Stimulated activated memory B cell treated with anti-CD40 and anti-IgM and Interleukin-4, amounts not matched to agents 10 μg/mL and 1 μg/mL and 100 μg/mL, for 72 hours (primary cell): ENCODE results near the gene LMOD1.
A peak's percentile ranks its signal among the peaks of the same experiment; 100 is the strongest.
"Not testable (repeated sequence)": the region's sequence is repeated elsewhere in the genome, so short reads cannot be mapped to it uniquely, and the experiment has no call there.

Source experiments
- ATAC-seq: fragments of 150-1000 bp; cut with Tn5 transposase; 2 replicates; pipeline ENCODE4 v1.10.0; 2021
- H3K27ac Mint-ChIP-seq: one replicate; pipeline ENCODE4 v1.8.0; 2022; ENCODE audit warnings: mild to moderate bottlenecking, mixed read lengths
- H3K27me3 Mint-ChIP-seq: one replicate; pipeline ENCODE4 v1.8.0; 2022; ENCODE audit warnings: mixed read lengths
- H3K36me3 Mint-ChIP-seq: one replicate; pipeline ENCODE4 v1.8.0; 2022; ENCODE audit warnings: mixed read lengths
- H3K4me1 Mint-ChIP-seq: one replicate; pipeline ENCODE4 v1.8.0; 2022; ENCODE audit warnings: mixed read lengths
- H3K4me3 Mint-ChIP-seq: one replicate; pipeline ENCODE4 v1.8.0; 2022; ENCODE audit warnings: mild to moderate bottlenecking, moderate library complexity, mixed read lengths
- H3K9me3 Mint-ChIP-seq: one replicate; pipeline ENCODE4 v1.8.0; 2022; ENCODE audit warnings: mixed read lengths

Gene LMOD1

GRCh38 chr1:201946224-201946908 lies at the start of gene LMOD1:
LMOD1 (minus strand) TSS chr1:201946548; CDS start chr1:201946340, 208 bp downstream.
- H3K4me3 Mint-ChIP-seq, result peak within 1 kb of the TSS; percentile 76
- ATAC-seq, result peak; percentile 49
- H3K36me3 Mint-ChIP-seq, result no peaks in the 10 kb centered on the region
- peaks cover 15% of the 10 kb centered on the region for H3K4me1 Mint-ChIP-seq
- H3K27ac Mint-ChIP-seq, result peak within 1 kb of the TSS; percentile 54
- peaks cover 36% of the 10 kb centered on the region for H3K27me3 Mint-ChIP-seq
- H3K9me3 Mint-ChIP-seq, result no peaks in the 10 kb centered on the region

GRCh38 chr1:201990427-201990826 lies 44.1 kb upstream of the LMOD1 start:
- H3K4me3 Mint-ChIP-seq, result no peak overlapping the region
- H3K36me3 Mint-ChIP-seq, result peaks cover 51% of the 10 kb centered on the region
- ATAC-seq, result no peak
- H3K27me3 Mint-ChIP-seq, result no peaks in the 10 kb centered on the region
- no peaks in the 10 kb centered on the region for H3K4me1 Mint-ChIP-seq
- no peaks in the 10 kb centered on the region for H3K9me3 Mint-ChIP-seq
- H3K27ac Mint-ChIP-seq, result no peak overlapping the region

DNA sequence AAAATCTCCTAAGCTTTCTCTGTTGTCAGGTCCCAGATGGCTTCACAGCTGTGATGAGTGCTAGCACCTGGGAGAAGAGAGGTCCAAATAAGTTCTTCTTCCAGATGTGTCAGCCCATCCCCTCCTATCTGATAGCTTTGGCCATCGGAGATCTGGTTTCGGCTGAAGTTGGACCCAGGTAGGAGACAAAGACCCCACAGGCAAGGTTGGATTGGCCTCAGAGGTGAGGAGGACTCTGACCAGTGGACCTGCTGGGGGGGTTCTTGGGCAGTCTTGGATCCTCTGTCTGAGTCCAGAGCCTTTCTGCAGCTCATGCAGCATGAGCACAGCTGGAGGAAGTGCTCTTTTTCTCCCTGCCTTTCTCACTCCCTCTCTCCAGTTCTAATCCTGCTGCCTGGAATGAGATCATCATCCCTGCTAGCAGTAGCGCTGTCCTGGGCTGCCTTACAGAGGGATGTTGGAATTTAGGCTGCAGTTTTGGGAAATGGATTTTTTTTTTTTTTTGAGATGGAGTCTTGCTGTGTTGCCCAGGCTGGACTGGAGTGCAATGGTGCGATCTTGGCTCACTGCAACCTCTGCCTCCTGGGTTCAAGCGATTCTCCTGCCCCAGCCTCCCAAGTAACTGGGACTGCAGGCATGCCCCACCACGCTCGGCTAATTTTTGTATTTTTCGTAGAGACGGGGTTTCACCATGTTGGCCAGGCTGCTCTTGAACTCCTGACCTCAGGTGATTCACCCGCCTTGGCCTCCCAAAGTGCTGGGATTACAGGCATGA lies 43.2 kb upstream of the LMOD1 start:
- Mint-ChIP-seq H3K27me3 (no peaks in the 10 kb centered on the region), H3K27ac (no peak overlapping the region), H3K9me3 (no peaks in the 10 kb centered on the region), H3K36me3 (peaks cover 47% of the 10 kb centered on the region), H3K4me3 (no peak overlapping the region), H3K4me1 (peaks cover 3% of the 10 kb centered on the region)
- no peak for ATAC-seq

DNA sequence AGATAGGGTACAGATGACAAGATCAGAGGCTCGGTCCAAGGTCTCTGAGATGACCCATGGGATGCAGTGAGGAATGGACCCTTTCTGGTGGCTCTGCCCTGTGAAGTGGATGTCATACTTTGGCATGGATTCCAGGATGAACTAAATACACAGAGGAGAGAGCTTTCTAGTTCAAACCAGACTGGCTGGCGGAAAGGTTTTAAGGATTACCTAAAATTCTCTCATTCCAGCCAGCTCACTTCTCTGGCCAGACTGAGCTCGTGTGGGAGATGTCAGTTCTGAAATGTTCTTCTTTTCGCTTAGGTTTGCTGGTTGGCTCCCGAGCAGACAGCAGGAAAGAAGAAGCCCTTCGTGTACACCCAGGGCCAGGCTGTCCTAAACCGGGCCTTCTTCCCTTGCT lies 42.3 kb upstream of the LMOD1 start:
- no peaks in the 10 kb centered on the region for H3K9me3 Mint-ChIP-seq

DNA sequence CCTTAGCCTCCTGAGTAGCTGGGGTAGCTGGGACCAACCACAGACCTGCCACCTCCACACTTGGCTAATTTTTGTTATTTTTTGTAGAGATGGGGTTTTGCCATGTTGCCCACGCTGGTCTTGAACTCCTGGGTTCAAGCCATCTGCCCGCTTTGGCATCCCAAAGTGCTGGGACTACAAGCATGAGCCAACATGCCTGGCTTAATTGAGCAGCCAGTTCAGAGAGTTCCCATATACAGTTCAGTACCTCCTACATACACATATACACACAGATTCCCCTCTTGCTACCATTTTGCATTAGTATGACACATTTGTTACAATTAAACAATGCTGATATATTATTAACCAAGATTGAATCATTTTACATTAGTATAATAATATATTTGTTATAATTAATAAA lies 39.0 kb upstream of the LMOD1 start:
- H3K9me3 Mint-ChIP-seq, result no peaks in the 10 kb centered on the region
- H3K27me3 Mint-ChIP-seq, result no peaks in the 10 kb centered on the region
- H3K27ac Mint-ChIP-seq, result no peak overlapping the region
- peaks cover 14% of the 10 kb centered on the region for H3K36me3 Mint-ChIP-seq
- H3K4me1 Mint-ChIP-seq, result peaks cover 24% of the 10 kb centered on the region
- no peak overlapping the region for H3K4me3 Mint-ChIP-seq
- no peak for ATAC-seq

More for the DNA sequence above, 42.3 kb upstream of the LMOD1 start:
- no peak overlapping the region for H3K4me3 Mint-ChIP-seq
- H3K27me3 Mint-ChIP-seq, result no peaks in the 10 kb centered on the region
- H3K4me1 Mint-ChIP-seq, result peaks cover 11% of the 10 kb centered on the region
- peaks cover 37% of the 10 kb centered on the region for H3K36me3 Mint-ChIP-seq
- H3K27ac Mint-ChIP-seq, result no peak overlapping the region
- ATAC-seq, result no peak

- Mint-ChIP-seq H3K4me3 (peak overlapping the region; percentile 15), H3K36me3 (peaks cover 5% of the 10 kb centered on the region), H3K4me1 (peaks cover 24% of the 10 kb centered on the region), H3K27ac (no peak overlapping the region), H3K9me3 (no peaks in the 10 kb centered on the region), H3K27me3 (no peaks in the 10 kb centered on the region)
- no peak for ATAC-seq
Observed at GRCh38 chr1:201984446-201984845, 38.1 kb upstream of the LMOD1 start.

- no peaks in the 10 kb centered on the region for H3K9me3 Mint-ChIP-seq
- ATAC-seq, result no peak
- no peaks in the 10 kb centered on the region for H3K27me3 Mint-ChIP-seq
- H3K4me3 Mint-ChIP-seq, result peak overlapping the region; percentile 92
- peak overlapping the region; percentile 86 for H3K27ac Mint-ChIP-seq
- H3K36me3 Mint-ChIP-seq, result no peaks in the 10 kb centered on the region
- H3K4me1 Mint-ChIP-seq, result peaks cover 24% of the 10 kb centered on the region
Observed at GRCh38 chr1:201983380-201983805, 37.0 kb upstream of the LMOD1 start.

DNA sequence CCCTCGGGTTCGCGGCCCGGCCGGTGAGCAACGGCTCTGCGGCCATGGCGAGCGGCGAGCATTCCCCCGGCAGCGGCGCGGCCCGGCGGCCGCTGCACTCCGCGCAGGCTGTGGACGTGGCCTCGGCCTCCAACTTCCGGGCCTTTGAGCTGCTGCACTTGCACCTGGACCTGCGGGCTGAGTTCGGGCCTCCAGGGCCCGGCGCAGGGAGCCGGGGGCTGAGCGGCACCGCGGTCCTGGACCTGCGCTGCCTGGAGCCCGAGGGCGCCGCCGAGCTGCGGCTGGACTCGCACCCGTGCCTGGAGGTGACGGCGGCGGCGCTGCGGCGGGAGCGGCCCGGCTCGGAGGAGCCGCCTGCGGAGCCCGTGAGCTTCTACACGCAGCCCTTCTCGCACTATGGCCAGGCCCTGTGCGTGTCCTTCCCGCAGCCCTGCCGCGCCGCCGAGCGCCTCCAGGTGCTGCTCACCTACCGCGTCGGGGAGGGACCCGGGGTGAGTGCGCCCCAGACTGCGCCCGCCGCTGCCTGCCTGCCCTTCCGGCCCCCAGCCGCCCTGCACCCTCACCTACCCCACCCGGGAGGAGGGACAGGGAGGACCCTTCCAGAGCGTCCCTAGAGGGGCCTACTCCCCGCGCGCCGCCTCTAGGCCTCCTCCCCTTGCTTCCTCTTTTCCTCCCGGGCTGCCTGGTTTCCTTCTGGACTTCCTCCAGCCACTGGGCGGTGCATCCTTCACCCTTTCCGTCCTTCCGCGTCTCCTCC lies 36.5 kb upstream of the LMOD1 start, which contains the start of gene RNPEP:
Gene RNPEP (plus strand): TSS at position 26 of the 757 bp plus-strand sequence. CDS start 19 bp downstream, at position 45.
- H3K9me3 Mint-ChIP-seq, result no peaks in the 10 kb centered on the region
- H3K27ac Mint-ChIP-seq, result peak within 1 kb of the TSS; percentile 86
- no peaks in the 10 kb centered on the region for H3K36me3 Mint-ChIP-seq
- peak within 1 kb of the TSS; percentile 92 for H3K4me3 Mint-ChIP-seq
- peaks cover 24% of the 10 kb centered on the region for H3K4me1 Mint-ChIP-seq
- peak; percentile 85 for ATAC-seq
- no peaks in the 10 kb centered on the region for H3K27me3 Mint-ChIP-seq

GRCh38 chr1:201982082-201982622 lies 35.8 kb upstream of the LMOD1 start:
- no peaks in the 10 kb centered on the region for H3K36me3 Mint-ChIP-seq
- peak; percentile 90 for ATAC-seq
- peak overlapping the region; percentile 71 for H3K27ac Mint-ChIP-seq
- H3K4me3 Mint-ChIP-seq, result peak overlapping the region; percentile 86
- peaks cover 24% of the 10 kb centered on the region for H3K4me1 Mint-ChIP-seq
- no peaks in the 10 kb centered on the region for H3K9me3 Mint-ChIP-seq
- H3K27me3 Mint-ChIP-seq, result no peaks in the 10 kb centered on the region

- H3K9me3 Mint-ChIP-seq, result no peaks in the 10 kb centered on the region
- H3K27ac Mint-ChIP-seq, result no peak overlapping the region
- peaks cover 33% of the 10 kb centered on the region for H3K36me3 Mint-ChIP-seq
- H3K4me1 Mint-ChIP-seq, result peaks cover 7% of the 10 kb centered on the region
- no peak for ATAC-seq
- H3K27me3 Mint-ChIP-seq, result no peaks in the 10 kb centered on the region
- no peak overlapping the region for H3K4me3 Mint-ChIP-seq
Observed at GRCh38 chr1:201970334-201971159, 24.2 kb upstream of the LMOD1 start.

DNA sequence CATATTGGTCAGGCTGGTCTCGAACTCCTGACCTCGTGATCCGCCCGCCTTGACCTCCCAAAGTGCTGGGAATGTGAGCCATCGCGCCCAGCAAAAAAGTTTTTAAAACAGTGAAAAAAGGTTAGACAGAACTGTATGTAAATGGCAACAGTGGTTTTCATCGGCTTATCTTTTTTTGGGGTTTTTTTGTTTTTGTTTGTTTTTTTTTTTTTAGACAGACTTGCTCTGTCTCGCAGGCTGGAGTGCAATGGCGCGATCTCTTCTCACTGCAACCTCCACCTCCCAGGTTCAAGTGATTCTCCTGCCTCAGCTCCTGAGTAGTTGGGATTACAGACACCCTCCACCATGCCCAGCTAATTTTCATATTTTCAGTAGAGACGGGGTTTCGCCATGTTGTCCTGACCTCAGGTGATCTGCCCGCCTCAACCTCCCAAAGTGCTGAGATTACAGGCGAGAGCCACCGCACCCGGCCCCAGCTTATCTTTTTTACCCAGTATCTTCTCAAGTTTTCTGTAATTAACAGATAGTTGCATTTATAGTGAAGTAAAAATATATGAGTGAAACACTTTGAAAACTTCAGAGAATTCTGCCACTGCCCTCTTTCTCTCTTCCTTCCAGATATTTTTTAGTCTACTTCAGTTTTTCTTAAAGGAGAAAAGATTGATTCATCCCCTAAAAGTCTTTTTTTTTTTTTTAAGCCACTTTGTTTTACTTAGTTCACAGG lies 22.0 kb upstream of the LMOD1 start:
- H3K4me1 Mint-ChIP-seq, result peaks cover 7% of the 10 kb centered on the region
- H3K36me3 Mint-ChIP-seq, result peaks cover 36% of the 10 kb centered on the region
- H3K27ac Mint-ChIP-seq, result no peak overlapping the region
- no peak for ATAC-seq
- no peaks in the 10 kb centered on the region for H3K27me3 Mint-ChIP-seq
- H3K4me3 Mint-ChIP-seq, result no peak overlapping the region
- no peaks in the 10 kb centered on the region for H3K9me3 Mint-ChIP-seq

- ATAC-seq, result no peak
Observed at GRCh38 chr1:201966171-201966570, 19.8 kb upstream of the LMOD1 start.

GRCh38 chr1:201964261-201964660 lies 17.9 kb upstream of the LMOD1 start:
- no peak overlapping the region for H3K27ac Mint-ChIP-seq
- H3K4me3 Mint-ChIP-seq, result no peak overlapping the region
- no peaks in the 10 kb centered on the region for H3K9me3 Mint-ChIP-seq
- ATAC-seq, result no peak
- H3K4me1 Mint-ChIP-seq, result no peaks in the 10 kb centered on the region
- no peaks in the 10 kb centered on the region for H3K27me3 Mint-ChIP-seq
- H3K36me3 Mint-ChIP-seq, result peaks cover 42% of the 10 kb centered on the region

More at GRCh38 chr1:201966171-201966570, 19.8 kb upstream of the LMOD1 start:
- Mint-ChIP-seq H3K27me3 (no peaks in the 10 kb centered on the region), H3K36me3 (peaks cover 48% of the 10 kb centered on the region), H3K27ac (peak overlapping the region; percentile 57), H3K4me3 (no peak overlapping the region), H3K9me3 (no peaks in the 10 kb centered on the region), H3K4me1 (no peaks in the 10 kb centered on the region)

DNA sequence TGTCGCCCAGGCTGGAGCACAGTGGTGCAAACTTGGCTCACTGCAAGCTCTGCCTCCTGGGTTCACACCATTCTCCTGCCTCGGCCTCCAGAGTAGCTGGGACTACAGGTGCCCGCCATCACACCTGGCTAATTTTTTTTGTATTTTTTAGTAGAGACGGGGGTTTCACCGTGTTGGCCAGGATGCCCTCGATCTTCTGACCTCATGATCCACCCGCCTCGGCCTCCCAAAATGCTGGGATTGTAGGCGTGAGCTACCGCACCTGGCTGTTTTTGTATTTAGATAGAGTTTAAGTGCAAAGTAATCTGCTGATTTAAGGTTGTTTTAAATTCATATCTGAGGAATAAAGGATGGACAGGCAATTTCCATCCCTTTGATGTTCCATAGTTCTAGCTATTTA lies 16.0 kb upstream of the LMOD1 start:
- not testable (repeated sequence) for ATAC-seq, H3K27ac Mint-ChIP-seq, H3K9me3 Mint-ChIP-seq, H3K27me3 Mint-ChIP-seq, H3K4me3 Mint-ChIP-seq, H3K4me1 Mint-ChIP-seq
- peaks cover 46% of the 10 kb centered on the region for H3K36me3 Mint-ChIP-seq
